K562 (cell line): ENCODE measurements around the gene SOX11. TPM values are rescaled to one million over a fixed set of nuclear protein-coding genes. Genes with fewer than 3 reads are reported as not detected.

Experiments
- ATAC-seq: fragments of 200-7000 bp; cut with Tn5 transposase; 3 replicates; pipeline ENCODE4 v1.9.1; 2020; ENCODE audit warnings: moderate library complexity
- BruUV-seq: library from RNA; stranded (reverse); fragments of 400-500 nt; replicated peaks from 2 replicates; lab custom pipeline; 2021; lab: Mats Ljungman, UMichigan
- CTCF ChIA-PET: fragments of 300-600 bp; formaldehyde crosslinking; extraction: SDS; loops from one replicate; lab custom pipeline; 2021; ENCODE audit warnings: low intra/inter-chr PET ratio; lab: Yijun Ruan, JAX
- POLR2A ChIA-PET: fragments of 300-600, 350-650 bp; sonication (Branson Sonifier 250); formaldehyde crosslinking; extraction: SDS; loops from one replicate; lab custom pipeline; 2021; ENCODE audit warnings: antibody characterized with exemption, inconsistent platforms; lab: Yijun Ruan, JAX
- DNase-seq, 4 experiments: peaks; one replicate each; pipeline versions ENCODE4 v3.0.0 to v3.0.0-alpha.2; 2011 to 2018; ENCODE audit warnings: low spot score in 3 of 4, mixed read lengths in 3 of 4; ENCODE audit errors: extremely low read depth in 1 of 4
- FAIRE-seq: peaks from 2 replicates; lab custom pipeline; 2011; peaks lifted over from hg19 to GRCh38; lab: Jason Lieb, UNC
- H2AFZ ChIP-seq: 2 replicates; pipeline ENCODE4 v1.6.0; 2011; ENCODE audit warnings: low read depth, low read length, control low read depth, inconsistent platforms
- H3K27ac ChIP-seq: fragments of 200-600 bp; 3 replicates; pipeline ENCODE4 v1.8.0; 2011; ENCODE audit warnings: low read depth, mild to moderate bottlenecking, control low read depth, inconsistent platforms, low read length, moderate library complexity, mixed read lengths; ENCODE audit errors: extremely low read depth
- H3K27me3 ChIP-seq, 2 experiments: fragments of 300-600 bp in 1 of 2; 2 replicates in 1 of 2; 3 replicates in 1 of 2; pipeline versions ENCODE4 v1.6.0 to v1.8.0; 2011; ENCODE audit warnings: inconsistent platforms in 2 of 2, low read length in 2 of 2, mild to moderate bottlenecking in 1 of 2, mixed read lengths in 1 of 2, moderate library complexity in 1 of 2; ENCODE audit not compliant: control insufficient read depth in 2 of 2, insufficient read depth in 2 of 2
- H3K36me3 ChIP-seq: fragments of 300-600 bp; 3 replicates; pipeline ENCODE4 v1.8.0; 2011; ENCODE audit warnings: mild to moderate bottlenecking, low read length, inconsistent platforms; ENCODE audit not compliant: control insufficient read depth, insufficient read depth
- H3K4me1 ChIP-seq, 2 experiments: fragments of 200-600 bp in 1 of 2; replicated peaks in 1 of 2; 2 replicates in 1 of 2; 3 replicates in 1 of 2; pipeline versions ENCODE4 v1.5.1 to v1.8.0; 2011; ENCODE audit warnings: inconsistent platforms in 2 of 2, low read length in 2 of 2, mild to moderate bottlenecking in 1 of 2, mixed read lengths in 1 of 2, moderate library complexity in 1 of 2; ENCODE audit not compliant: control insufficient read depth in 2 of 2, insufficient read depth in 2 of 2
- H3K4me2 ChIP-seq: 2 replicates; pipeline ENCODE4 v1.6.1; 2011; ENCODE audit warnings: low read length, control low read depth, inconsistent platforms, mixed read lengths; ENCODE audit not compliant: insufficient read depth
- H3K4me3 ChIP-seq: fragments of 200-600 bp; sonication (generic), shearing (Covaris generic); 2 replicates; pipeline ENCODE4 v1.5.1; 2016; ENCODE audit warnings: control low read depth, inconsistent platforms
- H3K79me2 ChIP-seq: fragments of 200-600 bp; 3 replicates; pipeline ENCODE4 v1.8.0; 2011; ENCODE audit warnings: low read length, inconsistent platforms; ENCODE audit not compliant: control insufficient read depth, insufficient read depth
- H3K9ac ChIP-seq, 2 experiments: 2 replicates each; pipeline versions ENCODE4 v1.6.0 to v1.6.1; 2011; ENCODE audit warnings: low read depth in 2 of 2, low read length in 2 of 2, control low read depth in 1 of 2, inconsistent platforms in 1 of 2, mild to moderate bottlenecking in 1 of 2, mixed read lengths in 1 of 2; ENCODE audit not compliant: insufficient read depth in 1 of 2
- H3K9me1 ChIP-seq: one replicate; pipeline ENCODE4 v1.6.0; 2011; ENCODE audit warnings: inconsistent platforms, mild to moderate bottlenecking, low read length, moderate library complexity; ENCODE audit not compliant: control insufficient read depth, insufficient read depth
- H3K9me3 ChIP-seq: replicated peaks from 2 replicates; pipeline ENCODE4 v1.5.1; 2011; ENCODE audit warnings: low read depth, low read length, inconsistent platforms; ENCODE audit not compliant: control insufficient read depth, insufficient read depth
- H4K20me1 ChIP-seq: replicated peaks from 2 replicates; pipeline ENCODE4 v1.6.1; 2011; ENCODE audit warnings: low read length, inconsistent platforms, mixed read lengths; ENCODE audit not compliant: control insufficient read depth, insufficient read depth
- GABPB1 ChIP-seq: sonication (generic); formaldehyde crosslinking; IDR thresholded peaks from 2 replicates; pipeline ENCODE4 v1.8.0; 2022; ENCODE audit warnings: mild to moderate bottlenecking, missing genetic modification reagents
- IFI16 ChIP-seq: fragments of 250-450 bp; sonication (Bioruptor Pico); IDR thresholded peaks from 2 replicates; pipeline ENCODE4 v2.1.2; 2022; ENCODE audit warnings: mild to moderate bottlenecking, inconsistent platforms
- MYNN ChIP-seq, 2 experiments: sonication (generic); formaldehyde crosslinking in 1 of 2; IDR thresholded peaks; 2 replicates each; pipeline versions ENCODE4 v1.5.0 to v1.6.1; 2016 to 2020; ENCODE audit warnings: antibody characterized with exemption in 1 of 2, missing genetic modification reagents in 1 of 2
- NONO ChIP-seq, 2 experiments: fragments of 200-400 bp in 1 of 2; fragments of 450-650 bp in 1 of 2; formaldehyde crosslinking in 1 of 2; IDR thresholded peaks; 2 replicates each; pipeline ENCODE4 v1.6.1; 2017; ENCODE audit warnings: low read depth in 2 of 2, mild to moderate bottlenecking in 2 of 2, moderate library complexity in 2 of 2, low read length in 1 of 2
- PHF21A ChIP-seq: fragments of 450-650 bp; IDR thresholded peaks from 2 replicates; pipeline ENCODE4 v1.6.1; 2017; ENCODE audit warnings: low read depth, borderline replicate concordance
- SAP30 ChIP-seq: fragments of 200-600 bp; sonication (generic); IDR thresholded peaks from 2 replicates; pipeline ENCODE4 v1.6.1; 2012; ENCODE audit warnings: borderline replicate concordance, low read depth, mild to moderate bottlenecking, moderate library complexity, low read length, control low read depth, inconsistent platforms; ENCODE audit not compliant: insufficient read depth, poor library complexity, severe bottlenecking
- SRF ChIP-seq, 2 experiments: fragments of 250-450, 450-650 bp in 1 of 2; sonication (Bioruptor Pico) in 1 of 2; sonication (generic) in 1 of 2; formaldehyde crosslinking; IDR thresholded peaks; 2 replicates each; pipeline versions ENCODE4 v1.5.0 to v1.5.1; 2020 to 2022; ENCODE audit warnings: mild to moderate bottlenecking in 1 of 2, missing genetic modification reagents in 1 of 2
- TBP ChIP-seq: optimal IDR thresholded peaks from 2 replicates; pipeline ENCODE3; 2011; ENCODE audit warnings: low read depth, low read length, improper control_type of control experiment
- TCF15 ChIP-seq: fragments of 250-450 bp; sonication (Bioruptor Pico); IDR thresholded peaks from 2 replicates; pipeline ENCODE4 v1.8.0; 2022; ENCODE audit warnings: moderate library complexity, mild to moderate bottlenecking, inconsistent platforms
- ZNF121 ChIP-seq: sonication (generic); formaldehyde crosslinking; conservative IDR thresholded peaks from 2 replicates; pipeline ENCODE4 v1.8.0; 2022; ENCODE audit warnings: missing genetic modification reagents
- WGBS: fragments of 100-300 bp; shearing (Covaris generic); methylation state at CpG from one replicate; pipeline ENCODE4 v1.1.6; 2016; ENCODE audit warnings: low coverage, mixed read lengths; ENCODE audit not compliant: insufficient coverage; ENCODE audit errors: missing lambda C conversion rate; 5-methylcytosine and 5-hydroxymethylcytosine counted together
- in situ Hi-C: fragments of 300-500 bp; cut with MboI; formaldehyde crosslinking; loops from 4 replicates; pipeline ENCODE4 v1.15.0; 2018; ENCODE audit warnings: inconsistent platforms, mixed read lengths
- intact Hi-C: fragments of 100-400 bp; cut with micrococcal nuclease; formaldehyde crosslinking; loops from 2 replicates; pipeline ENCODE4 v1.14.2; 2022
- polyA plus RNA-seq, 8 experiments: library from polyadenylated mRNA; depleted of rRNA in 4 of 8; stranded (reverse) in 5 of 8; unstranded in 3 of 8; fragments of >200 nt; fragmentation: Nextera tagmentation in 2 of 8; fragmentation: Illumina TruSeq in 1 of 8; extraction: Ambion mirVana in 2 of 8; extraction: Trizol in 1 of 8; gene quantifications; 2 replicates each; pipeline versions ENCODE4 v1.2.1 to v1.2.3, GENCODE V29; 2011 to 2014; ENCODE audit warnings: inconsistent platforms in 1 of 8, missing spikeins in 1 of 8
- total RNA-seq, 7 experiments: library from RNA; depleted of rRNA in 6 of 7; stranded (reverse); fragments of >200 nt in 6 of 7; fragmentation: Illumina TruSeq in 2 of 7; extraction: Trizol in 2 of 7; gene quantifications; 2 replicates each; pipeline versions ENCODE4 v1.2.1 to v1.2.3, GENCODE V29; 2011 to 2021; ENCODE audit warnings: low replicate concordance in 1 of 7

SOX11 gene
- total and polyA plus RNA-seq, 9 of the 15 experiments (the other 6 are each of a cell fraction or from before 2014, with no cell fraction given): 0.02 TPM; not detected in 8

- Histone ChIP-seq H3K36me3 (no peaks in the 10 kb centered on the region), H3K4me3 (no peak overlapping the region), H3K9me3 (no peaks in the 10 kb centered on the region), H3K4me2 (no peak overlapping the region), H3K9me1 (no peaks in the 10 kb centered on the region), H2AFZ (no peak overlapping the region), H3K27me3 (no peaks in the 10 kb centered on the region), H3K27ac (no peak overlapping the region), H4K20me1 (no peaks in the 10 kb centered on the region), H3K4me1 (no peaks in the 10 kb centered on the region), H3K79me2 (no peaks in the 10 kb centered on the region), H3K9ac (no peak overlapping the region)
- CTCF ChIA-PET: no interaction called here
- 17% methylated on average over 1 of the region's 1 CpG for WGBS
- in situ Hi-C loops: no loop called here
- POLR2A ChIA-PET: no interaction called here
- intact Hi-C loops: no loop called here
- no TSS peak for BruUV-seq
- FAIRE-seq: no peak
- no peak for ATAC-seq
- TF ChIP-seq ZNF121 (CRISPR knock-in tag): no peak
- no peak for TF ChIP-seq NONO (IDR thresholded peaks at IDR 0.05; ENCODE audit: low read depth in 2 of 2, low read length in 1 of 2)
- TF ChIP-seq IFI16 (CRISPR knock-in tag): no peak
- TF ChIP-seq MYNN (IDR thresholded peaks at IDR 0.05): no peak
- no peak for TF ChIP-seq MYNN (CRISPR knock-in tag; IDR thresholded peaks at IDR 0.05)
- TF ChIP-seq TCF15 (CRISPR knock-in tag): no peak
- no peak for TF ChIP-seq TBP
- TF ChIP-seq GABPB1 (CRISPR knock-in tag): no peak
- TF ChIP-seq PHF21A: no peak
- no peak for TF ChIP-seq SRF (CRISPR knock-in tag; IDR thresholded peaks at IDR 0.05)
- TF ChIP-seq SAP30: no peak
- DNase-seq: no peak
Measured at GRCh38 chr2:5725072-5725471, 32.9 kb downstream of the SOX11 start.
